Upper lobe of left lung (tissue), 6 donors: ENCODE data around the gene SMIM38. TPM values are rescaled to one million over a fixed set of nuclear protein-coding genes. Genes with fewer than 3 reads are reported as not detected.

ENCODE experiments used
- ATAC-seq, 2 donors: fragments of 200-7000 bp; cut with Tn5 transposase; one replicate each; pipeline ENCODE4 v1.9.1; 2022; ENCODE audit warnings: mild to moderate bottlenecking in 2 of 2, moderate library complexity in 2 of 2; ENCODE audit not compliant: low FRiP score in 2 of 2
- DNase-seq, 2 donors: peaks; one replicate each; pipeline ENCODE4 v3.0.0-alpha.2; 2019 to 2020
- H3K27ac ChIP-seq, 4 donors: fragments of 200-600 bp; sonication (generic); one replicate each; pipeline ENCODE4 v1.5.1; 2016 to 2019
- H3K27me3 ChIP-seq, 4 donors: fragments of 200-600 bp; sonication (generic); one replicate each; pipeline ENCODE4 v1.5.1; 2017 to 2019
- H3K36me3 ChIP-seq, 4 donors: fragments of 200-600 bp; sonication (generic); one replicate each; pipeline ENCODE4 v1.5.1; 2016 to 2019
- H3K4me1 ChIP-seq, 4 donors: fragments of 200-600 bp; sonication (generic); one replicate each; pipeline ENCODE4 v1.5.1; 2018 to 2019
- H3K4me3 ChIP-seq, 4 donors: fragments of 200-600 bp; sonication (generic); one replicate each; pipeline ENCODE4 v1.5.1; 2017 to 2019; ENCODE audit warnings: mild to moderate bottlenecking in 2 of 4, moderate library complexity in 1 of 4
- H3K9me3 ChIP-seq, 4 donors: fragments of 200-600 bp; sonication (generic); one replicate each; pipeline ENCODE4 v1.5.1; 2018 to 2019
- CTCF ChIP-seq, 6 experiments: fragments of 450-650 bp in 4 of 6; fragments of 200-600 bp in 2 of 6; sonication (generic) in 2 of 6; IDR thresholded peaks; one replicate each; pipeline ENCODE4 v1.5.1; 2016 to 2019; ENCODE audit warnings: antibody characterized with exemption in 6 of 6
- EP300 ChIP-seq, 4 donors: sonication (generic); formaldehyde crosslinking; IDR thresholded peaks; one replicate each; pipeline ENCODE4 v1.5.1; 2017; ENCODE audit warnings: antibody characterized with exemption in 4 of 4, control low read depth in 2 of 4
- POLR2A ChIP-seq, 4 donors: fragments of 450-650 bp; IDR thresholded peaks; one replicate each; pipeline ENCODE4 v1.5.1; 2016 to 2017; ENCODE audit warnings: antibody characterized with exemption in 4 of 4, mild to moderate bottlenecking in 2 of 4
- POLR2AphosphoS5 ChIP-seq, 2 donors: sonication (generic); formaldehyde crosslinking; IDR thresholded peaks; one replicate each; pipeline ENCODE4 v1.5.1; 2017; ENCODE audit warnings: antibody characterized with exemption in 2 of 2
- WGBS, 2 donors: methylation state at CpG; one replicate each; pipeline ENCODE4 v1.1.5; 2017 to 2018; 5-methylcytosine and 5-hydroxymethylcytosine counted together
- total RNA-seq, 6 donors: library from RNA; depleted of rRNA in 4 of 6; stranded (reverse); fragments of >200 nt in 4 of 6; gene quantifications; one replicate each; pipeline versions ENCODE4 v1.1.0 to v1.2.1, GENCODE V29; 2016 to 2021
- donor health status: DM: no; HTN: no; CAD: no; lungs with moderate emphysema.
- donor health status: DM: no; HTN: yes; CAD: no; lungs with severe emphysema.

SMIM38 gene
- total RNA-seq, 6 donors from 2014 or later, result 0.10 to 0.67 (median 0.55) TPM; not detected in 2

DNA sequence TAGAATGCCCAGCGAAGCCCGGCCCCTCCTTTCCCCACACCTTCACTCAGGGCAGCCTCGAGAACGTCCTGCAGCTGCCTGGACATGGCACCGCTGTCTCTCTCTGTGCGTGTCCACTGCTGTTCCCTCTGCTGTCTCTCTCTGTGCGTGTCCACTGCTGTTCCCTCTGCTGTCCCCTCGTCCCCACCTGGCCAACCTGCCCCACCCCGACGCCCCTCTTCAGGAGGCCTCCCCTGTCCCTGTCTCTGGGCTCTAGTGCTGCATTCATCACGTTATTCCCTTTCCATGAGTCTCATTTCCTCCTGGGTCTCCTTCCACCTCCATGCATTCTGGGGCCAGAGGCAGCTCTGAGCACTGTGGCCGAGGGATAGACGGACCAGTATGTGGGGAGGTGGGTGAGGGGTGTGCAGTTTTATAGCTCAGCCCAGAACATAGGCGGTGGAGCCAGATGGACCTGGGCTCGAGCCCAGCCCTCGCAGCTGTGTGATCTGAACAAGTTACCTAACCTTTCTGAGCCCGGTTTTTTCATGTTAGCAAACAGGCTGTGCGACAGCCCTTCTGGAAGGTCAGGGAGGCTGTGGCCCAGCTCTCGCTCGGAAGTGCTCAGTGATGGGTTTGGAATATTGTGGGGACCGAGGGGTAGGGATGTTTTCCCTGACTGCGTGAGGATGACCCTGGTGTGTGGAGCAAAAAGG is 41.9 kb upstream of the SMIM38 start:
- ATAC-seq (no peak), DNase-seq (no peak)
- Histone ChIP-seq H3K9me3 (no peaks in the 10 kb centered on the region), H3K36me3 (no peaks in the 10 kb centered on the region), H3K27me3 (no peaks in the 10 kb centered on the region), H3K27ac (no peak overlapping the region), H3K4me3 (no peak overlapping the region), H3K4me1 (peaks cover 6 to 20% (median 11%) of the 10 kb centered on the region in 4 donors)
- no peak for TF ChIP-seq CTCF (IDR thresholded peaks at IDR 0.05)
- no peak for TF ChIP-seq EP300 (IDR thresholded peaks at IDR 0.05)
- TF ChIP-seq POLR2AphosphoS5 (IDR thresholded peaks at IDR 0.05), result no peak
- no peak for TF ChIP-seq POLR2A (IDR thresholded peaks at IDR 0.05)
- whole genome bisulfite sequencing, 2 donors, result 85 to 86% methylated on average over 20 to 22 of the region's 22 CpGs

DNA sequence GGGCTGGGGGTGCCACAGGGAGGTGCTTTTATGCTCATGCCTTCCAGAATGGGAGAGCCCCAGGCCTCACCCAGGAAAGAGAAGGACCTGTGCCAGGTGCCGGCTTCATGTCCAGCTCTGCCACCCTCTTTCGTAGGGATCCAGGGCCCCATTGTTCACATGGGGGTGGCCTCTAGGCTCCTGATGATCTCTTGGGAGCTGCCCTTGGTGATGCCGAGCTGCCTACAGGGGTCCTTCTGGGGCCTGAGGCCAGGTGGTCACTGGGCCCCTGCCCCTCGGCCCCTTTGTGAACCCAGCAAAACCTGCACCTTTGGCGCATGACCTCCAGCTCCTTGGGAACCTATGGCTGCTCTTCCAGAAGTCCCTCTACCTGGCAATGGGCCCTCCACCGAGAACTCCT is 41.4 kb upstream of the SMIM38 start:
- DNase-seq (no peak), ATAC-seq (no peak)
- Histone ChIP-seq H3K4me3 (no peak overlapping the region), H3K27ac (peak overlapping the region; percentile 65 to 81 (median 79)), H3K9me3 (peaks cover 0 to 4% (median 0%) of the 10 kb centered on the region in 4 donors), H3K27me3 (no peaks in the 10 kb centered on the region), H3K4me1 (peaks cover 6 to 20% (median 11%) of the 10 kb centered on the region in 4 donors), H3K36me3 (no peaks in the 10 kb centered on the region)
- WGBS, 2 donors, result 85 to 88% methylated on average over 6 of the region's 6 CpGs
- TF ChIP-seq EP300 (IDR thresholded peaks at IDR 0.05) (no peak), CTCF (IDR thresholded peaks at IDR 0.05) (no peak), POLR2A (IDR thresholded peaks at IDR 0.05) (no peak), POLR2AphosphoS5 (IDR thresholded peaks at IDR 0.05) (no peak)

DNA sequence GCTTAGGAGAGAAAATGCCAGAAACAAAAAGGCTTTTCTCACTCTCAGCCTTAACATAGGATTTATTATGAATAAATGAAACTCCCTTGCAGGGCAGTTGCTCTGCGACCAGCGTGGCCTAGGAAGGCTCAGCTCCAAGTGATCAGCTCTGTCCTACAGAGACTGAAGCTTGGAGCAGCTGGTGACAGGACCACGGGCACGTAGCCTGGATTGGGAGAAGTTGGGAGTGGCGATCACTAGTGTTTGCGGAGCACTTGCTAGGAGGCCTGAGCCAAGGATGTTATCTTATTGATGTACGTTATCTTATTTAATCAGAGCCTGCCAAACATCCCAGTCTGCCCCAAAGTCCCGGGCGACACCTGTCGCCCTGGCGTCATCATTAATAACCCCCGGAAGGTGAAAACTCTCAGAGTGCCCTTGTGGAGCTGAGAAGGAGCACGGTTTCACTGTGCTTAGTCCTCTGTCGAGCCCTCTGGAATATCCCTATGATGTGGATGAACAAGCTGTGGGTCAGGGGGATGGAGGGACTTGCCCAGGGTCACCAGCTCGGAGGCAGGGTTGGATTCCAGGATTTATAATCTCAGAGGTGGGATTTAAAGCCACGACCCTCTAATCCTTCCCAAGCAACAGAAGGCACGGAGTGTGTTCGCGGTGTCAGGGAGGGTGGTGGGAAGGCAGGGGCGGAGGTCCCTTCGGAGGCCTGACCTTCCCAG is 40.8 kb upstream of the SMIM38 start:
- TF ChIP-seq CTCF (IDR thresholded peaks at IDR 0.05), result peak in 1 of 6 experiments; percentile 9
- TF ChIP-seq POLR2AphosphoS5 (IDR thresholded peaks at IDR 0.05), result no peak
- TF ChIP-seq POLR2A (IDR thresholded peaks at IDR 0.05), result no peak
- no peak overlapping the region for H3K4me3 ChIP-seq
- ATAC-seq (peak; percentile 35 to 46), DNase-seq (peak in 1 of 2 donors; percentile 38)
- no peaks in the 10 kb centered on the region for H3K36me3 ChIP-seq
- 61 to 72% methylated on average over 9 to 21 of the region's 21 CpGs for WGBS, 2 donors
- H3K27me3 ChIP-seq, result no peaks in the 10 kb centered on the region
- H3K4me1 ChIP-seq, result peaks cover 6 to 20% (median 11%) of the 10 kb centered on the region in 4 donors
- H3K9me3 ChIP-seq, result peaks cover 0 to 4% (median 0%) of the 10 kb centered on the region in 4 donors
- peak overlapping the region; percentile 65 to 81 (median 79) for H3K27ac ChIP-seq

DNA sequence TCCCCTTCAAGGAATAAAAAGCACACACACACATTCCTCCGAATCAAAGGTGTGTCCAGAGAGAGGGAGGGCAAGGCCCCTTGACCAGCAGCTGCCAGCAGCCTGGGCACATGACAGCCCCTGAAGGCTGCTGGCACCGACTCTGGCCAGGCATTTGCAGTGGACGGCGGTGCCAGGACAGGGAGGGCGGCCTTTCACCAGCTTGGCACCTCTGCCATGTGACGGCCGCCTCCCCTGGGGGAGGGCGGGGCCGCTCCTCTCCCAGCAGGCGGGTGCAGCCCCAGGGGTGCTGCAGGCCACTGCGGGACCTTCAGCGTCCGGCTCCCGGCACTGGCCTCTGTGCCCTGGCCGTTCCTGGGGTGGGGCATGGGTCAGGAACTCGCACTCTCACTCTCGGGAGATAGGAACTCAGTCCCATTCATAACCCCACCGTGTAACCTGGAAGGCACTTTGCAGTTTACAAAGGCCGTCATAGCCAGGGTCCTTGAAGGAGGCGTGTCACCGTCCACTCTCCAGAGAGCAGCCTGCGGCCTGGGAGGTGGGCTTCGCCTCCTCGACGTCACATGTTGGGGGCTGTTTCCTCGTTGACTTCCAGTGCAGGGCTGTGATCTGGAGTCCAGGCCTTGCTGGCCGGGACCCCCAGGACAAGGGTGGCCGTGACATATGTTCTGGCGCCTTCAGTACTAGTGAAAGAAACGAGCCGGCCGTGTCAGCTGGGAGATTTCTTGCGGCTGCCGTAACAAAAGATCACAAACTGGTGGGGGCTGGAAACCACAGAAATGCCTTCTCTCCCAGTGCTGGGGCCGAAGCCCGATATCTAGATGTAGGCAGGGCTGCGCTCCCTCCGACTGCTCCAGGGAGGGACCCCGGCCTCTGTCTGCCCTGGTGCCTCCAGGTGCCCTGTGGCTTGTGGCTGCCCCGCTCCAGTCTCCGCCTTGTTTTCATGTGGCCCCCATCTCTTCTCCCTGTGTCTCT is 39.9 kb upstream of the SMIM38 start:
- WGBS, 2 donors, result 77 to 79% methylated on average over 22 to 40 of the region's 41 CpGs
- peaks cover 0 to 4% (median 0%) of the 10 kb centered on the region in 4 donors for H3K9me3 ChIP-seq
- TF ChIP-seq EP300 (IDR thresholded peaks at IDR 0.05), result peak in 1 of 4 donors; percentile 74
- TF ChIP-seq CTCF (IDR thresholded peaks at IDR 0.05), result no peak
- peak; percentile 28 to 60 for TF ChIP-seq POLR2AphosphoS5 (IDR thresholded peaks at IDR 0.05)
- TF ChIP-seq POLR2A (IDR thresholded peaks at IDR 0.05), result peak in 1 of 4 donors; percentile 50
- peaks cover 6 to 20% (median 11%) of the 10 kb centered on the region in 4 donors for H3K4me1 ChIP-seq
- peak overlapping the region; percentile 65 to 81 (median 79) for H3K27ac ChIP-seq
- H3K4me3 ChIP-seq, result no peak overlapping the region
- no peaks in the 10 kb centered on the region for H3K27me3 ChIP-seq
- peak; percentile 48 to 90 for ATAC-seq
- no peaks in the 10 kb centered on the region for H3K36me3 ChIP-seq
- peak; percentile 90 for DNase-seq
